H1 (cell line): ENCODE measurements around the gene SERHL2. TPM values are rescaled to one million over a fixed set of nuclear protein-coding genes. Genes with fewer than 3 reads are reported as not detected.

Experiments used
- CTCF ChIA-PET: fragments of 300-600 bp; sonication (Branson Sonifier 250); formaldehyde crosslinking; loops from one replicate; lab custom pipeline; 2021; ENCODE audit not compliant: partially characterized antibody; lab: Charles Lee
- POLR2A ChIA-PET: fragments of 300-600 bp; sonication (Branson Sonifier 250); formaldehyde crosslinking; loops from one replicate; lab custom pipeline; 2021; ENCODE audit warnings: inconsistent platforms; ENCODE audit not compliant: partially characterized antibody; lab: Charles Lee
- DNase-seq, 2 experiments: peaks; one replicate each; pipeline versions ENCODE4 v3.0.0 to v3.0.0-alpha.2; 2010 to 2022; ENCODE audit warnings: low spot score in 2 of 2, low read depth in 1 of 2, mixed read lengths in 1 of 2
- FAIRE-seq: peaks from 2 replicates; lab custom pipeline; 2011; peaks lifted over from hg19 to GRCh38; lab: Jason Lieb, UNC
- H2AFZ ChIP-seq: 2 replicates; pipeline ENCODE4 v1.8.1; 2012; ENCODE audit warnings: low read length, inconsistent platforms
- H2AK5ac ChIP-seq: 2 replicates; pipeline ENCODE4 v1.6.1; 2013; ENCODE audit warnings: low read depth, low read length
- H2BK120ac ChIP-seq: replicated peaks from 2 replicates; pipeline ENCODE3; 2013; ENCODE audit warnings: low read depth, low read length, inconsistent platforms
- H2BK12ac ChIP-seq: 2 replicates; pipeline ENCODE4 v1.6.1; 2013; ENCODE audit warnings: low read depth, low read length
- H2BK15ac ChIP-seq: 2 replicates; pipeline ENCODE4 v1.6.1; 2013; ENCODE audit warnings: low read length
- H2BK20ac ChIP-seq: 2 replicates; pipeline ENCODE4 v1.6.1; 2013; ENCODE audit warnings: low read length
- H2BK5ac ChIP-seq: 2 replicates; pipeline ENCODE4 v1.6.1; 2013; ENCODE audit warnings: low read depth, low read length
- H3K14ac ChIP-seq: 2 replicates; pipeline ENCODE4 v1.6.1; 2013; ENCODE audit warnings: inconsistent platforms; ENCODE audit not compliant: insufficient read length
- H3K18ac ChIP-seq: 2 replicates; pipeline ENCODE4 v1.6.1; 2013; ENCODE audit warnings: low read length; ENCODE audit errors: extremely low read depth
- H3K23ac ChIP-seq: 2 replicates; pipeline ENCODE4 v1.6.1; 2013; ENCODE audit warnings: inconsistent platforms; ENCODE audit not compliant: insufficient read length
- H3K23me2 ChIP-seq: 2 replicates; pipeline ENCODE4 v1.6.1; 2013; ENCODE audit warnings: low read depth, low read length
- H3K27ac ChIP-seq: 2 replicates; pipeline ENCODE4 v1.6.1; 2011; ENCODE audit warnings: low read depth, low read length, inconsistent platforms
- H3K27me3 ChIP-seq, 4 experiments: replicated peaks in 1 of 4; 1 replicate in 1 of 4; 2 replicates in 3 of 4; pipeline versions ENCODE4 v1.6.1 to v1.8.1; 2011 to 2013; ENCODE audit warnings: low read length in 3 of 4, mild to moderate bottlenecking in 3 of 4, inconsistent platforms in 2 of 4, mixed read lengths in 2 of 4, moderate library complexity in 1 of 4; ENCODE audit not compliant: control insufficient read depth in 3 of 4, insufficient read depth in 3 of 4; ENCODE audit errors: extremely low read depth in 1 of 4
- H3K36me3 ChIP-seq, 4 experiments: 2 replicates each; pipeline versions ENCODE4 v1.6.1 to v1.8.1; 2011 to 2013; ENCODE audit warnings: mild to moderate bottlenecking in 4 of 4, low read length in 3 of 4, moderate library complexity in 2 of 4, control low read depth in 1 of 4, inconsistent platforms in 1 of 4; ENCODE audit not compliant: insufficient read depth in 4 of 4, control insufficient read depth in 2 of 4
- H3K4ac ChIP-seq: replicated peaks from 2 replicates; pipeline ENCODE3; 2013; ENCODE audit warnings: low read length, low read depth, mixed read lengths, inconsistent platforms; ENCODE audit not compliant: insufficient read length
- H3K4me1 ChIP-seq, 4 experiments: replicated peaks in 1 of 4; 1 replicate in 1 of 4; 2 replicates in 3 of 4; pipeline versions ENCODE4 v1.6.1 to v1.8.1; 2011 to 2013; ENCODE audit warnings: low read length in 3 of 4, inconsistent platforms in 2 of 4, mixed read lengths in 1 of 4; ENCODE audit not compliant: insufficient read depth in 4 of 4, control insufficient read depth in 3 of 4
- H3K4me2 ChIP-seq, 2 experiments: 2 replicates each; pipeline versions ENCODE4 v1.6.1 to v1.8.1; 2011 to 2013; ENCODE audit warnings: low read depth in 2 of 2, low read length in 2 of 2, control low read depth in 1 of 2, inconsistent platforms in 1 of 2, mild to moderate bottlenecking in 1 of 2; ENCODE audit not compliant: insufficient read depth in 1 of 2
- H3K4me3 ChIP-seq, 4 experiments: fragments of 200-600, 300-600 bp in 1 of 4; sonication (generic), shearing (Covaris generic), sonication (Bioruptor Twin) in 1 of 4; 2 replicates each; pipeline versions ENCODE4 v1.5.1 to v1.8.1; 2011 to 2016; ENCODE audit warnings: low read length in 4 of 4, low read depth in 3 of 4, control low read depth in 2 of 4, inconsistent platforms in 2 of 4, mild to moderate bottlenecking in 2 of 4, mixed read lengths in 1 of 4, moderate library complexity in 1 of 4; ENCODE audit not compliant: insufficient read depth in 2 of 4; ENCODE audit errors: extremely low read depth in 1 of 4
- H3K56ac ChIP-seq: replicated peaks from 2 replicates; pipeline ENCODE3; 2013; ENCODE audit warnings: low read depth, mild to moderate bottlenecking, mixed read lengths, low read length, inconsistent platforms; ENCODE audit not compliant: insufficient read length
- H3K79me1 ChIP-seq: 2 replicates; pipeline ENCODE4 v1.6.1; 2013; ENCODE audit warnings: low read depth, low read length, control low read depth
- H3K79me2 ChIP-seq, 2 experiments: 2 replicates each; pipeline versions ENCODE4 v1.6.1 to v1.8.1; 2012 to 2013; ENCODE audit warnings: low read length in 2 of 2, mild to moderate bottlenecking in 2 of 2, inconsistent platforms in 1 of 2; ENCODE audit not compliant: insufficient read depth in 2 of 2, control insufficient read depth in 1 of 2
- H3K9ac ChIP-seq, 4 experiments: replicated peaks in 1 of 4; 1 replicate in 1 of 4; 2 replicates in 3 of 4; pipeline versions ENCODE4 v1.6.1 to v1.8.1; 2011 to 2013; ENCODE audit warnings: low read depth in 3 of 4, low read length in 3 of 4, control low read depth in 2 of 4, mild to moderate bottlenecking in 2 of 4, moderate library complexity in 2 of 4, inconsistent platforms in 1 of 4; ENCODE audit errors: extremely low read depth in 1 of 4
- H3K9me3 ChIP-seq, 2 experiments: 2 replicates each; pipeline versions ENCODE4 v1.6.1 to v1.8.1; 2012 to 2013; ENCODE audit warnings: mild to moderate bottlenecking in 2 of 2, moderate library complexity in 2 of 2, control low read depth in 1 of 2, inconsistent platforms in 1 of 2, low read depth in 1 of 2, low read length in 1 of 2, mixed read lengths in 1 of 2; ENCODE audit not compliant: insufficient read depth in 2 of 2
- H4K20me1 ChIP-seq, 2 experiments: replicated peaks in 1 of 2; 2 replicates each; pipeline versions ENCODE3 to v1.8.1; 2011 to 2013; ENCODE audit warnings: inconsistent platforms in 2 of 2, low read length in 2 of 2, mild to moderate bottlenecking in 1 of 2; ENCODE audit not compliant: insufficient read depth in 2 of 2, control insufficient read depth in 1 of 2
- H4K5ac ChIP-seq: 2 replicates; pipeline ENCODE4 v1.6.1; 2013; ENCODE audit warnings: low read length, low read depth, mixed read lengths, inconsistent platforms; ENCODE audit not compliant: insufficient read length
- H4K8ac ChIP-seq: 2 replicates; pipeline ENCODE4 v1.8.0; 2013; ENCODE audit warnings: mild to moderate bottlenecking, moderate library complexity, low read length, inconsistent platforms; ENCODE audit not compliant: insufficient read depth; ENCODE audit errors: extremely low read depth
- H4K91ac ChIP-seq: replicated peaks from 2 replicates; pipeline ENCODE3; 2013; ENCODE audit warnings: low read length, mixed read lengths, inconsistent platforms; ENCODE audit not compliant: insufficient read length
- BACH1 ChIP-seq: IDR thresholded peaks from 2 replicates; pipeline ENCODE4 v1.6.1; 2012; ENCODE audit warnings: low read length, improper control_type of control experiment
- CEBPB ChIP-seq: IDR thresholded peaks from 2 replicates; pipeline ENCODE4 v1.6.1; 2012; ENCODE audit warnings: low read depth, low read length
- CHD2 ChIP-seq: IDR thresholded peaks from 2 replicates; pipeline ENCODE4 v1.6.1; 2012; ENCODE audit warnings: low read length, improper control_type of control experiment
- JUND ChIP-seq: IDR thresholded peaks from 2 replicates; pipeline ENCODE4 v1.6.1; 2011; ENCODE audit warnings: mild to moderate bottlenecking, improper control_type of control experiment, low read length
- SP1 ChIP-seq: IDR thresholded peaks from 2 replicates; pipeline ENCODE4 v1.6.1; 2011; ENCODE audit warnings: low read depth, low read length
- TCF12 ChIP-seq: IDR thresholded peaks from 2 replicates; pipeline ENCODE4 v1.6.1; 2011; ENCODE audit warnings: low read depth, mild to moderate bottlenecking, low read length
- WGBS, 2 experiments: shearing (Covaris generic) in 1 of 2; methylation state at CpG; one replicate each; pipeline versions ENCODE4 v1.1.6 to v1.1.7; 2013 to 2015; ENCODE audit warnings: low lambda C conversion rate in 2 of 2, mixed read lengths in 2 of 2, inconsistent platforms in 1 of 2, low coverage in 1 of 2, missing lambda C conversion rate in 1 of 2; ENCODE audit not compliant: insufficient replicate concordance in 2 of 2, insufficient coverage in 1 of 2, insufficient read length in 1 of 2; ENCODE audit errors: extremely low coverage in 1 of 2, missing lambda C conversion rate in 1 of 2; 5-methylcytosine and 5-hydroxymethylcytosine counted together
- polyA plus RNA-seq, 7 experiments: library from polyadenylated mRNA; depleted of rRNA in 3 of 7; stranded (reverse) in 5 of 7; unstranded in 2 of 7; fragments of >200 nt in 5 of 7; fragments of 200-250 nt in 2 of 7; gene quantifications; 1 replicate in 5 of 7; 2 replicates in 1 of 7; 4 replicates in 1 of 7; pipeline versions ENCODE4 v1.2.1 to v1.2.3, GENCODE V29; 2011 to 2013; ENCODE audit warnings: missing spikeins in 2 of 7, mixed read lengths in 2 of 7
- total RNA-seq: library from RNA; stranded (reverse); fragmentation: NEBNext Ultra II Directional; extraction: Animal tissue kit (Norgen Biotek cat#: 25700); gene quantifications from 2 replicates; pipeline ENCODE4 v1.2.1, GENCODE V29; 2021
- TF ChIP-seq, protein P1 (sequence below): IDR thresholded peaks from 2 replicates; pipeline ENCODE4 v1.6.1; 2011; ENCODE audit warnings: low read depth, mild to moderate bottlenecking, low read length; ENCODE audit not compliant: insufficient read depth

The SERHL2 gene
- total and polyA plus RNA-seq, 2 of the 8 experiments (the other 6 are each of a cell fraction or from before 2014, with no cell fraction given): 0.91 TPM; not detected in 1

DNA sequence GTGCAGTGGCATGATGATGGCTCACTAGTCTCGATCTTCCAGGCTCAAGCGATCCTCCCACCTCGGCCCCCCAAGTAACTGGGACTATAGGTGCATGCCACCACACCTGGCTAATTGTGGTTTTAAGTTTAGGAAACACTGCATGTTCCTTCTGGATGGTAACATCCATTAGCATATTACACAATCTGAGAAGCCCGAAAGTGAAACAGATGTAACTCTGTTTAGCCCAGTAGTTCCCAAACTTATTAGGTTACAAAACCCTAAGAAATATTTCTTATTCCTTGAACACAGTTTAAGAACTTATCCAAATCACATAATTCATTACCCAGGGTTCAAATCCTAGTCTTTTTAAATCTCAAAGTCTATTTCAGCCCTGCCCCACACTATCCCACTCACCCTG, 32.6 kb downstream of the SERHL2 start:
- no peak overlapping the region for H4K91ac ChIP-seq
- H3K79me1 ChIP-seq: peaks cover 2% of the 10 kb centered on the region; the same call in 1 of the 2 replicates
- H2BK15ac ChIP-seq: no peak overlapping the region
- DNase-seq (no peak), FAIRE-seq (no peak)
- no peak overlapping the region for H3K18ac ChIP-seq
- H3K9me3 ChIP-seq: no peaks in the 10 kb centered on the region
- no peaks in the 10 kb centered on the region for H3K27me3 ChIP-seq
- ChIA-PET CTCF (interaction anchor here (0.6 to 1.4 kb wide), 2 partner anchors 26 to 132 kb away, joined by 3 to 5 read pairs; no protein-coding TSS in a partner anchor), POLR2A (interaction anchor here (1.0 to 28.3 kb wide), 6 partner anchors 13 to 24 kb away, joined by 3 to 399 read pairs (median 6); partner anchors contain the start of gene POLDIP3)
- no peaks in the 10 kb centered on the region; the same call in 1 of the 2 replicates for H3K23me2 ChIP-seq
- no peaks in the 10 kb centered on the region for H3K4me1 ChIP-seq
- no peak overlapping the region for H2BK12ac ChIP-seq
- H3K9ac ChIP-seq: no peak overlapping the region
- no peak overlapping the region for H3K23ac ChIP-seq
- no peak overlapping the region for H3K56ac ChIP-seq
- H2BK120ac ChIP-seq: no peak overlapping the region
- 85% methylated on average over 4 of the region's 4 CpGs; no CpG with 5 or more reads in 1 of the 2 experiments for WGBS, 2 experiments
- H2AK5ac ChIP-seq: no peak overlapping the region
- H4K20me1 ChIP-seq: peaks cover 0 to 4% of the 10 kb centered on the region in 2 experiments
- H2BK5ac ChIP-seq: no peak overlapping the region
- no peak overlapping the region for H4K8ac ChIP-seq
- no peak overlapping the region for H2BK20ac ChIP-seq
- no peak overlapping the region for H3K4ac ChIP-seq
- H2AFZ ChIP-seq: no peak overlapping the region
- peaks cover 30 to 57% (median 45%) of the 10 kb centered on the region in 4 experiments for H3K36me3 ChIP-seq
- no peak overlapping the region for H3K27ac ChIP-seq
- H3K14ac ChIP-seq: no peak overlapping the region
- no peak overlapping the region for H3K4me2 ChIP-seq
- H3K79me2 ChIP-seq: peaks cover 0 to 2% of the 10 kb centered on the region in 2 experiments; a peak in 1 of 4 replicates
- no peak overlapping the region for H3K4me3 ChIP-seq
- no peak overlapping the region for H4K5ac ChIP-seq
- no peak for TF ChIP-seq TCF12
- TF ChIP-seq BACH1: no peak
- no peak for TF ChIP-seq CHD2
- TF ChIP-seq SP1: no peak
- no peak for TF ChIP-seq CEBPB
- TF ChIP-seq JUND: no peak
- TF ChIP-seq, protein P1, sequence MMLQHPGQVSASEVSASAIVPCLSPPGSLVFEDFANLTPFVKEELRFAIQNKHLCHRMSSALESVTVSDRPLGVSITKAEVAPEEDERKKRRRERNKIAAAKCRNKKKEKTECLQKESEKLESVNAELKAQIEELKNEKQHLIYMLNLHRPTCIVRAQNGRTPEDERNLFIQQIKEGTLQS: no peak
